ENCODE data around the gene SPOCD1.

DNA sequence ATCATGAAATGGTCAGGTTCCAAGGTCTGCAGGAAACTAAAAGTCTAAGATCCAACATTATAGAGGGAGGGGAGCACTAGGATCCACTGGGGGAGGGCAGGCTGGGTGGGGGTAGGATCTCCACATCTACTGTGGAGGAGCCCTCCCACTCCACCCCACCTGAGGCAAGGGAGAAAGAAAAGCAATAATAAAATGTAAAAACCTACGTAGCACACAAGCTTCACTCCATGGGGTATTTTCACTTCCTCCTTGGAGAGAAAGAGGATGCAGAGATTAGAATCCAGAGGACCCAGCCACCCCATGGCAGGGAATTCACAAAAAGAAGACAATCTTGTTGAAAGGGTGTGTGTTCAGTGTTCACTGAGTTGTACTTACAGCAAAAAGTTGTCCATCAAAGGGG, 14.4 kb downstream of the SPOCD1 start:
- TF ChIP-seq, protein P1, sequence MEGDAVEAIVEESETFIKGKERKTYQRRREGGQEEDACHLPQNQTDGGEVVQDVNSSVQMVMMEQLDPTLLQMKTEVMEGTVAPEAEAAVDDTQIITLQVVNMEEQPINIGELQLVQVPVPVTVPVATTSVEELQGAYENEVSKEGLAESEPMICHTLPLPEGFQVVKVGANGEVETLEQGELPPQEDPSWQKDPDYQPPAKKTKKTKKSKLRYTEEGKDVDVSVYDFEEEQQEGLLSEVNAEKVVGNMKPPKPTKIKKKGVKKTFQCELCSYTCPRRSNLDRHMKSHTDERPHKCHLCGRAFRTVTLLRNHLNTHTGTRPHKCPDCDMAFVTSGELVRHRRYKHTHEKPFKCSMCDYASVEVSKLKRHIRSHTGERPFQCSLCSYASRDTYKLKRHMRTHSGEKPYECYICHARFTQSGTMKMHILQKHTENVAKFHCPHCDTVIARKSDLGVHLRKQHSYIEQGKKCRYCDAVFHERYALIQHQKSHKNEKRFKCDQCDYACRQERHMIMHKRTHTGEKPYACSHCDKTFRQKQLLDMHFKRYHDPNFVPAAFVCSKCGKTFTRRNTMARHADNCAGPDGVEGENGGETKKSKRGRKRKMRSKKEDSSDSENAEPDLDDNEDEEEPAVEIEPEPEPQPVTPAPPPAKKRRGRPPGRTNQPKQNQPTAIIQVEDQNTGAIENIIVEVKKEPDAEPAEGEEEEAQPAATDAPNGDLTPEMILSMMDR (IDR thresholded peaks at IDR 0.05): no peak
- TF ChIP-seq POLR2A (IDR thresholded peaks at IDR 0.05) (no peak), POLR2AphosphoS5 (IDR thresholded peaks at IDR 0.05) (no peak)

Measured in prostate gland (tissue), 2 donors.